Measurements from ENCODE around the gene KIF21A.

KIF21A gene

DNA sequence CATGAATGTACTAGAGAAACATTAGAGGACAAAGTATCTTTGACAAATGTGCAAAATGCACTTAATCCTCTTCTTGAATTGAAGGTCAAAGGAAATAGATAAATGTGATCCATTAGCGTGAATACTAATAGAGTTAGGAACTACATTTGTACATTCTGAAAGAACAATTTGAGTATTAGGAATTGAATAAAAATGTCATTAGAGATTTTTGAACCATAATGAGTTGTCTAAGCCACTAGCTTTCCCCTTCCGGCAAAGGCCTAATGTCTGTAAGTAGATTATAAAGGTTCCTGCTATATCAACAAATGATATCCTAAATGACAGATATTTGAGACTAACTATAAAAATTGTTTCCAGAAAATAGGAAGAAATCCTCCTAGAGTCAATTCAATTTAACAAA lies 59.8 kb downstream of the KIF21A start:
- DNase-seq: no peak

DNA sequence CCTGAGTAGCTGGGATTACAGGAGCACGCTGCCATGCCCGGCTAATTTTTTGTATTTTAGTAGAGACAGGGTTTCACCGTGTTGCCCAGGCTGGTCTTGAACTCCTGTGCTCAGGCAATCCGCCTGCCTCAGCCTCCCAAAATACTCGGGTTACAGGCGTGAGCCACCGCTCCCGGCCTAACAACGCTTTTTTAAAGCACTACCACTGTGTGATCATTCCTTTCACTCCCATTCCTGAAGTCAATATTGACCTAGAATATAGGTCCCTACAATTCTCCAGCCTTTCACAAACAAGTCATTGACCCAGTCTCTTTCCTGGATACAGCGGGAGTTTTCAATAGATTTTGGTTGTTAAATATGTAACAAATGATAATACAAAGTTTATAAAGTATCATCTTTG lies 62.8 kb downstream of the KIF21A start:
- DNase-seq: no peak

GRCh38 chr12:39378341-39378740 lies 64.6 kb downstream of the KIF21A start:
- DNase-seq: no peak

DNA sequence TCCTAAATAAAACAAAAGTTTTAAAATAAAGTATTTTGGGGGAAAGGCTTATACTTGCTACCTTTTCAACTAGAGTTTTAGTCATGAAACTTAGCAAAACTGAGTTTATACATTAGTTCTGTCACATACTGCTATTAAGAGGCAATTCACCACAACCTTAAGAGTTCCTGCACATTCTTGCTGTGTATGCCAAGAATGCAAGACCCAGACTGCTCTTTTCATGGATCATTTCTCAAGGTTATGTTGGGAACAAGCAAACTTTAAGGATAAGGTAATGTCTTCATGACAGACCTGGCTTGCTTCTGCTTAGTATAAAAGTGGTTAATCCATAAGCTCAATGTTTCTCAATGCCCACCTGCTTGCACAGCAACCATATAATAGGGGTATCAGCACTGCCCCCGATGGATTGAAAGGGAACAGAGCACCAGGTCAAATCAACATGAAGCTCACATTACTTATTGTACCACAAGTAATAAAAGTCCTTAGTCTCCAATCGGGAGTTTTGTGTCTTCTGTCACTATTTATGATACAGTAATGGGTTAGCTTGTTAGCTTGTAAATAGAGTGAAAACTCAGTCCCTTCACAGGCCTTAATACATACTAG lies 67.6 kb downstream of the KIF21A start:
- no peak for DNase-seq

DNA sequence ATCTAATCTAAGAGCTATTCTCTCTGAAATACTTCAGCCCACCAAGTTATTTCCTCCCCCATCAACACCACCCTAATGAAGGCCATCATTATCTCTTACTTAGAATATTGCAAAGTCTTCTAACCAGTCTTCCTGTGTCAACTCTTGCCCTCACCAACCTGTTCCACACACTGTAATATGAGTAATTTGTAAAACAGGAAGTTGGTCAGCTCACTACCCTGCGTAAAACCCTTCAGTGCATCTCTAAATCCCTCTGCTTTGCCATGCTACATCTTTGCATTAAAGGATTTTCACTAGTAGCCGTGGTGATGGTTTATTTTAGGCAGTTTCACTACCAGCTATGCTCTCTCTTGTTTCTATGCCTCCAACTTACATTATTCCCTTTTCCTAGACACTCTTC lies 70.0 kb downstream of the KIF21A start:
- DNase-seq: no peak

GRCh38 chr12:39372204-39372925 lies 70.6 kb downstream of the KIF21A start:
- no peak for DNase-seq

- no peak for DNase-seq
Observed at GRCh38 chr12:39369756-39370155, 73.2 kb downstream of the KIF21A start.

DNA sequence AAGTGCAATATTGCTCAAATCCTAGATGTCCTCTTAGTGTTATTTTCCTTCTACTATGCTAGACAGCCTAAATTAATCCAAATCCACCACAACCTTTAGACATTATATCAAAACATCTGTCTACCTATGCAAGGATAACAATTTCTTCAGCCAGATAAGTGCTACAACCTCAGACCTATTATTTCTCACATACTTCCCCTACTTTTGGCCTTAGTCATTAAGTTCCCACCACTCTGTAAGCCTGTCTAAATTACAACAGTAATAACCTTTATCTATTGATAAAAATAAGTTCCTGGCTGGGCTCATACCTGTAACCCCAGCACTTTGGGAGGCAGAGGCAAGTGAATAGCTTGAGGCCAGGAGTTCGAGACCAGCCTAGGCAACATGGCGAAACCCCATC lies 74.0 kb downstream of the KIF21A start:
- DNase-seq: no peak

GRCh38 chr12:39368096-39368495 lies 74.8 kb downstream of the KIF21A start:
- no peak for DNase-seq

DNA sequence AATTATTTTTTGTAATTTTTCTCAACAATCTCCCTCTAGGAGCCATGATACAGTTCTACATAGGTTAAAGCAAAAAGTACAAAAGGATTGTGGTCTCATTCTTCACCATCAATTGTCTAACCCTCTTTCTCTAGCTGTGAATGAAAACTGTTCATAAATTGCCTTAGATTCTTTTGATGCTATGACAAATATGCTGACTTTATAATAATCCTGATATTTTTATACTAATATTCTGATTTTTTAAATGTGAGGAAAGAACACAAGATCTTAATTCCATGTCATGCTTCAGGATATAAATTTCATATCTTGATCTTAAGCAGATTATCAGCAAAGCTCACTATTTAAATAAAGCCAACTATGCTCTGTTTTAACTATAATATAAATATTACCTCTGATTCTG lies 75.4 kb downstream of the KIF21A start:
- DNase-seq: no peak

DNA sequence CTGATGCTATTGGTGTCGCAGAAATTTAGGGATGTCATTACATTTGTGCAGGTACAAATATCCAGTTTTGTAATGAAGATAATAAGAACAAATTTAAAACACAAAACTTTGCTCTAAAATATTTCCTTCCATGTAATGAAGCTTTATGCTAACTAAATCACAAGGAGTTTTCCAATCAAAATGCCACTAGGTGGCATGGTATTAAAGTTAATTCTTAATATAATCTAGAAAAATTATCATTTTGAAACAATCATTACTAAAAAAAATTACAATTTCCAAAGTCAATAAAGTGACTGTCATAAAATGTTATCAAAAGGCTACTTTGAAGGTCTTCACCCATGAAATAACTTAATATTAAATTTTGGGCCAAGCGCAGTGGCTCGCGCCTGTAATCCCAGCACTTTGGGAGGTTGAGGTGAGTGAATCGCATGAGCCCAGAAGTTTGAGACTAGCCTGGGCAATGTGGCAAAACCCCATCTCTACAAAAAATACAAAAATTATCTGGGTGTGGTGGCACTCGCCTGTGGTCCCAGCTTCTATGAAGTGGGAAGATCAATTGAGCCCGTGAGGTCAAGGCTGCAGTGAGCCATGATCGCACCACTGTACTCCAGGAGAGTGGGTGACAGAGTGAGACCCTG lies 77.4 kb downstream of the KIF21A start:
- no peak for DNase-seq

GRCh38 chr12:39364196-39364595 lies 78.7 kb downstream of the KIF21A start:
- DNase-seq: no peak

DNA sequence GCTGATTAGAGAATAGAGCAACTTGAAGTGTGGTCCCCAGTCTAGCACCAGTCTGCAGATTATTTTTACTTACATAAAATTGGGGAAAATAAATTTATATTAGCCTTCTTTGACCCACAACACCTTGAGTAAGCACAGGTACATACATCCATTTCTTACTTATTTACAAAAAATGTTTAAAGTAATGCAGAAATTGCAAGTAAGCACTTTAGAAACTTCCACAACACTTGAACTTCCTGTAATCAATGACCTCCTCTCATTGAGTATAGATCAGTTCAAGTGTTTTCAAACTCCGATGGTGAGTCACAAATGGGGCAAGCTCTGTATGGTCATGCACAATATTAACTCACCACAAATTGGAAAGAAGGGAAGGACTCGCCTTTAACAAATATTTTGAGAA lies 83.3 kb downstream of the KIF21A start:
- no peak for DNase-seq

- no peak for DNase-seq
Observed at GRCh38 chr12:39357041-39357440, 85.9 kb downstream of the KIF21A start.

GRCh38 chr12:39355841-39356240 lies 87.1 kb downstream of the KIF21A start:
- no peak for DNase-seq

DNA sequence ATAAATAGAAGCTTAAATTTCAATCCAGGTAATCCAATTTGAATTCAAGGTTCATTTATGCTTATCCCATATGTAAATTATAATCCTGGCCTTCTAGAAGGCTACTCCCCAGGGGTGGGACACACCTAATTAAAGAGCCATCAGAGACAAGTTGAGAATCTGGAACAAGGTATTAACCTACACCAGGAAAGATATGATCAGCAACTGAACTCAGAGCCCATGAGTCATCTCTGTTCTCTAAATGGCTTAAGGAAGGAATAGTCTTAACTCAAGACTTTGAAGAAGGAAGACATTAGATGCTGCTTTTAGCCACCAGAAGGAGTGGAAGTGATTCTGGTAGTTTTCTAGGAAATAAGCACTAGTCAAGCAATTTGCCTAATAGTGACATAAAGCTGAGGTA lies 88.0 kb downstream of the KIF21A start:
- no peak for DNase-seq

DNA sequence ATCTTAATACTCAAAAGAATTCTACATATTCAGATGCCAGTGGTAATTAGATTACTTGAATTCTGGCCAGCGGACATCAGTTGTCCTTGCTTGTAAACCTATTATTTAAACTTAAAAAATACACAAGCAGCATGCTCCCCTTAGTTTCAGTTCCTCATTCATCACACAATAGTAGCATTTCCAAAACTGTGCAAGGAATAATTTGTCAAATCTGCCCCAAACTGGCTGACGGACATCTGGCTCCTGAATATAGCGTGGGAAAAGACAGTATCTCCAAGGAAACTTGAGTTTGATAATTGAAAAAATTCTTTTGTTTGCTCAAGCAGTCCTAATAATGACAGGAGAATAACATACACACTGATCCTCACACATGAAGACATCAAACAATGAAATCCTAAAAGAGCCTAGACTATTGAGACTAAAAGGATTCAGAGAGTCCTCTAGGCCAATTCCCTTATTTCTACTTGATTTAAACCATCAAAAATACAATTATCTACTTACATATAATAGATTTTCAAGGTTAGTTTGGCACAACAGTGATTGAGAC lies 90.4 kb downstream of the KIF21A start:
- no peak for DNase-seq

GRCh38 chr12:39351153-39351552 lies 91.8 kb downstream of the KIF21A start:
- no peak for DNase-seq

GRCh38 chr12:39348941-39349626 lies 93.8 kb downstream of the KIF21A start:
- DNase-seq: no peak

DNA sequence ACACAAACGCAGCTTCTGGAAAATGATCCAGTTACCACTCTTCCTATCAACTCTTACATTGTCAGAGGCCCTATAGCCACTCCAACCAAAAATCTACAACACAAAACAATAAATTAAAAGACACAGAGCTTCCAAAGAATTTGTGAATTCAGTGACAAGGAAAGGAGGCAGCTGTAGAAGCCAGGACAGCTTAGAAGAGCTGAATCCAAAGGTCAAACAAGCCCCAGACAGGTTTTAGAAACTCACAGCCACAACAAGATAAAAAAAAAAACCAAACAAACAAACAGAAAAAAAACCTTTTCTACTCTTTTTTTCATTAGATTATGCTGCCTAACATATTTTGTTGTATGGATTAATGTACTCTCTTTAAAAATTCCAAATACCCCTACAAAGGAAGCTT lies 94.4 kb downstream of the KIF21A start:
- no peak for DNase-seq

DNA sequence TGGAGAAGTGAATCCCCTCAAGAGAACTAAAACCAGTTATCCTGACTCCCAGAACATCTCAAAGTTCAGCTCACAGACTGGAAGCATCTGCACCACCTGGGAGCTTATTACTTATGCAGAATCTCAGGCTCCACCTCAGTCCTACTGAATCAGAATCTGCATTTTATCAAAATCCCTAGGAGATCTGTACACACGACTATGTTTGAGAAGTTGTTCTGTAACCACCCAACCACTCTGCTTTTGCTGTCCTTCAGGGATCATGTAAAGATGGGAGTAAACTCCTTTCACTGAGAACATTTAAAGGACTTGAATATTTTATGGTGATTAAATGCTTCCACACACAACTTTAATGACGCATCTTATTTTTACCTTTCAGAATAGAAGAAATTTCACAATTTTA lies 98.0 kb downstream of the KIF21A start:
- no peak for DNase-seq

DNA sequence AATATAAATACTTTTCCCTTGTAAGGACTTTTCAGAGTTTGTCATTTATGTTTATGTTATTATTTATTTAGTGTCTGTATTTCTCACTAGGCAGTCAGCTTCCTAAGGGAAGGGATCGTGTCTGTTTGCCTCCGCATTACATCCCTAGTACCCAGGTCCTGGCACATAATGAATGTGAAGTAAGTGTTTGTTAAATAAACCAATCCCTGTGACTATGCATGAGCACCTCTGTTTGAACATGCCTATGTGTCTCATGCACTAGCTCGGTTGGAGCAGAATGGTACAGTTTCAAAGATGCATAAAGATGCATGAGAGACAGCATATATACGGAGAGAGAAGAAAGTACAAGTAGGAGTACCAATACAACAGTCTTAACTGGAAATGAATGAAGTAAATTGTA lies 99.3 kb downstream of the KIF21A start:
- DNase-seq: no peak

DNA sequence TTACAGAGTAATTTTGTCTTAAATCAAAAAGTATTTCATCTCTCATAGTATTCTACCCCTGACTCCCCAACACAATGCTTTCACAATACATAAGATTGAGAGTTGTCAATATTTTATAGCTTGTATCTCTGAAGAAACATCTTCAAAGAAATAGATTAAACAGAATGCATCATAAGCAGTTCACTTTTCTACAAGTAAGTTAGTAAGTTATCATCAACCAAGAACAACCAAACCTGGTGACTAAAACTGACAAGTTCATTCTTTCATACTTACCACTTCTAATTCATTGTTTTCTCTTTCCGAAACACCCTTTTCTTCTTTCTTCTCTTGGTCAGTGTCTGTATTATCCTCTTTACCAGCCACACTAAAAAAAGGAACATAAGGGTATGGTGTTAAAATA lies 101.2 kb downstream of the KIF21A start:
- no peak for DNase-seq

DNA sequence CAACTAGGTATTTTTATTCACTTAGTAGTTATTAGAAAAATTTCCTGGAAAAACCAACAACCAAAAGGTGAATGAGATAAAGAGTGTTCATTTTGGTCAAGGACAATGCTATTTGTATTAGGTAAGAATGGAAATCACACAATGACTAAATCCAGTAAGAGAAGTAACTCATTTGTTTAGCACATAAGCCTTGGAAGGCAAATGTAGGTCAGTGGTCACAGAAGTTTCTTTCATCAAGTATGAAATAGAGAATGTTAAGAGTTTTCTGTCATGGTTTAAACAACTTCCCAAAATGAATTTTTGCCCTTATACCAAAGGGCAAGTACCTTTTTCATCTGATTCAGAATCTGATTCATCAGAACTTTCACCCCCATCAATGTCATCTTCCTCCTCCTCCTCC lies 101.7 kb downstream of the KIF21A start:
- DNase-seq: no peak

Measured in DMS79 (cell line).